Fibroblast of lung (primary cell): Measurements from ENCODE around the gene FCN2.

Experiments
- CTCF ChIP-seq, 2 donors: IDR thresholded peaks in 1 of 2; conservative IDR thresholded peaks in 1 of 2; 1 replicate in 1 of 2; 2 replicates in 1 of 2; pipeline ENCODE4 v1.5.1; 2011 to 2012; ENCODE audit warnings: low read length in 2 of 2, control low read depth in 1 of 2, inconsistent platforms in 1 of 2, low read depth in 1 of 2, mild to moderate bottlenecking in 1 of 2
- EZH2 ChIP-seq: IDR thresholded peaks from 2 replicates; pipeline ENCODE4 v1.5.1; 2012; ENCODE audit warnings: low read length, control low read depth, mild to moderate bottlenecking; ENCODE audit errors: missing control alignments

DNA sequence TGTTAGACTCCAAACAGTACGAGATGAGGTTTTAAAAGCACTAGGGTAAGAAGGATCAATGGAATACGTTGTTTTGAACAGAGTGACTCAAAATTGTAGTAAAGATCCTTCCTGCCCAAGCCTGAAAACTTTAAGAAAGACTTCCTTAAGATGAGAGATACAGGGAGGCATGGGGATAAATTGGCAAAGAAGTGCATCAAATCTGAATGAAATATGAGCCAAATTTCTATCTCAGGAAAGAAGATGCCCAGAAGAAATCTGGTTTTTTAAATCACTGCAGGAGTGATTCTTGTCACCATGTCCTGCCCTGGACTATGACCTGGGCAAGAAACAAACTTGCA is 14.9 kb downstream of the FCN2 start:
- no peak for TF ChIP-seq CTCF (conservative IDR thresholded peaks at IDR 0.05 in 1 of 2, IDR thresholded peaks at IDR 0.05 in 1 of 2; ENCODE audit: low read depth in 1 of 2, low read length in 2 of 2)
- no peak for TF ChIP-seq EZH2
